GM19395 (cell line): ENCODE data around the gene RXRA.

Experiments
- ATAC-seq: cut with Tn5 transposase; IDR thresholded peaks from one replicate; pipeline ENCODE4 v1.9.1; 2021; ENCODE audit warnings: mild to moderate bottlenecking, moderate library complexity; ENCODE audit not compliant: unreplicated experiment

The RXRA gene

DNA sequence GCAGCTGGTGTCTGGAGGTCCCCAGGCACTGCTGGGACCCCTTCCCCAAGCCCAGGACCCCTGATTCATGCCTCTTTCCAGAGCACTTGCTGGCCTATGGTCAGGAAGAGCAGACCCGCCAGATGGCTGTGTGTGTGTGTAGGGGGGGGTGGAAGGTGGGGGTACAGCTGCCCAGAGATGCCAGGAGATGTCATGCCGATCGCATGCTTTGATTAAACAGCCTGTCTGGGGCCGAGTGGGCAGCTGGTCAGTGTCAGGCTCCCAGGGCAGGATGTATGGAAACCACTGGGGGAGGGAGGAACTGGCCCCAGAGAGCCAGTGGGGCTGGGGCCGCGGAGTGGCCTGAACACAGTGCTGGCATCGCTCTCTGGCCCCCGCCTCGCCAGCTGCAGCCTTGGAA is 23.7 kb downstream of the RXRA start:
- no peak for ATAC-seq

DNA sequence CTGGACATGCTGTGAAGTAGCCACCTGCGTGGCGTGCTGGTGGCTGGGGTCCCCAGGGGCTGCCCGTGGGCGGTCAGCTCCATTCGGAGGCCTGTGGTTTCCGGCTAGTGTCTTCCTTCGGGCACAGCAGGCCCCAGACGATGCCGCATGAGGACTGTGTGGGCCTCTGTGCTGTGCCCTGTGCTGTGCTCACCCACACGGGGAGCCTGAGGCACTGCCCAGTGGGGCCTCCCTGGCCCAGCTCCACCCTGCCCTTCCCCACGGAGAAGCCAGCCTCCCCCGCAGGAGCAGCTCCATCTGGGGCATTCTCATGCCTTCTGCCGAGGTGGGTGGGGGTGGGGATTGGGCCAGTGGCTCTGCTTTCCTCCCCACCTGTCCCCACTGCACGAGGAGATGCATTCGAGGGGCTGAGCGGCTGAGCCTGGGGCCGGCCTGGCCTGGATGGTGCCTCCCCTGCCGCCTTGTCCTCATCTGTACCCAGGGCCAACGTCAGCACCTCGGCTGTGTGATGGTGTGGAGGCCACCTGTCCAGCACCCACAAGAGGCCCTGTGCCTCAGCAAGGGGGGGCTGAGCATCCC is 24.2 kb downstream of the RXRA start:
- ATAC-seq: no peak

DNA sequence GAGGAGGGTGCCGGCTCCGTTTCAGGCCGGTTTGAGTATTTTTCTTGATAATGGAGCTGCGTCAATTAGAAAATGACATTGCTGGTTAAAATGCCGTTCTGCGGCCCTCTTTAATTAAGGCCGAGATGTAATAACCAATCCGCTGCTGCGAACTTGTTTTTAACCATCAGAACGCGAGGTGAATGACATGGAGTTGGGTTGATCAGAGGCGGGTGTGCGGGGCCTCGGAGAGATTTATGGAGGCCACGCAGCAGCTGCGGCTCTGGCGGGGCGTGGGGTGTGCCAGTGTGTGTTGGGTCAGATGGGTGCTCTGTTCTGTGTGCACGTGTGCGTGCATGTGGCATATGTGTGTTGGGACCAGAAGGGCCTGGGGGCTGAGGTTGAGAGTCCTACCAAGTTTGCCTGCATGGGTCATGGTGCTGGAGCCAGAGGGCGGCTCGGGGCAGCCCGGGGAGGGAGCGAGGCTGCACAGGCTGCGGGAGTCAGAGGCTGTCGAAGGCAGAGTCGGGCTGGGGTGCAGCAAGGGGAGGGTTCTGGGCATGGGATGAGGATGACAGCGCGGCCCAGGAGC is 25.4 kb downstream of the RXRA start:
- no peak for ATAC-seq

- ATAC-seq: no peak
These were observed 26.1 kb downstream of the RXRA start for GRCh38 chr9:134352247-134352933.

GRCh38 chr9:134353539-134353938 is 27.3 kb downstream of the RXRA start:
- no peak for ATAC-seq

DNA sequence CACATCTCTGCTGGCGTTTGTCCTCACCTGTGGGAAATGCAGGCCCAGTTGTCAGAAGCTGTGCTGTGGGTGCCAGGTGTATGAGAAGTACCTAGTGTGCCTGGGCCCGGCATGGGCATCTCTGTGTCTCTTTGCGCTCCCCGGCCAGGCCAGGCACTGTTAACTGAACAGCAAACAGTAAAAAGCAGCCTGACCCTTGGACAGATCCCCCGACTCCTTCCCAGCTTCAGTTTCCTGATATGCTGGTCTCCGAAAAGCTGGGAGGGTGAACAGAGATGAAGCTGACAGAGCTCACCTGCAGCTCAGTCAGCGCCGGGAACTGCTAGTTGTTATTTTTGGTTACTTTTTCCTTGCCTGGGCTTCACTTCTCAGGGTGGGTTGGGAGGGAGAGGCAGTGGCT is 28.9 kb downstream of the RXRA start:
- no peak for ATAC-seq

GRCh38 chr9:134355561-134356279 is 29.5 kb downstream of the RXRA start:
- no peak for ATAC-seq

DNA sequence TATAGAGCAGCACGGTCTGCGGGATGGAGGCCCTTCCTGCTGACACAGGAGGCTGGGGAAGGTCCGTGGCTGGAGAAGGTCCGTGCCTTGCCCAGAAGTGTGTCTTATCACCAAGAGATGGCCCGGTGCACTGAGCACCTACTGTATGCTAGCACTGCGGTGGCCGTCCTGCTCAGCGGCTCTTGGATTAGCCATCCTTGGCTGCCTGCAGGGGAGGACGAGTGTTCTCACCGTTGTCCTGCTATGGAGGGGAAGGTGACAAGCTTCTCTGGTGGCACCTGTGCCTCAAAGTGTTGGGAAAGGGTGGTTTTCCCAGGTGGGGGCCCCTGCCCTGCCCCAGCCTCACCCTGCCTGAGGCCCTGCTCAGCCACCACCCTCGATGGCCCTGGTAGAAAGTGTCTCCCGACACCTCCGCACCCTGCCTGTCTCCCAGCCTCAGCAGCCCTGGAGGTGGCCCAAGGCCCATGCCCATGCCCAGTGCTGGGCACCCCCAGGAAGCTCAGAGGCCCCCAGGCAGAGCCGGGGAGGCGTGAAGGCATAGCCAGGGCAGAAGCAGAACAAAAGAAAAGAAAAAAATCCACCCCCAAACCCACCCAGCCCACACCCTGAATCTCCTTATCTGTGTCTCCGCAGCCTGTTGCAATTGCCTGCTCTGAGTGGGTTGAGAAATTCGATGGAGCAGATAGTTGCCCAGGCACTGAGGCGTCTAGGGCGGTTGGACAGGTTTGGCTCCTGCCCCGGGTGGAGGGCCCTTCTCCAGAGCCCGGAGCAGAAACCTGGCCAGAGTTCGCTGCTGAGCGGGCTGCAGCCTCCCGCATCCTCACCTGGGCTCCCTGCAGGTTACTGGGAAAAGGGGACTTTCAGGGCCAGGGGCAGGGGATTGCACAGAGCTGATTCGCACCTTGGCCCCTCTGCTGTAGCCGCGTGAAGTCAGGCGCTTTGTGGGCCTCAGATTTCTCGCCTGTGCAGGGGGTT is 30.5 kb downstream of the RXRA start:
- no peak for ATAC-seq

GRCh38 chr9:134357631-134358025 is 31.4 kb downstream of the RXRA start:
- no peak for ATAC-seq

DNA sequence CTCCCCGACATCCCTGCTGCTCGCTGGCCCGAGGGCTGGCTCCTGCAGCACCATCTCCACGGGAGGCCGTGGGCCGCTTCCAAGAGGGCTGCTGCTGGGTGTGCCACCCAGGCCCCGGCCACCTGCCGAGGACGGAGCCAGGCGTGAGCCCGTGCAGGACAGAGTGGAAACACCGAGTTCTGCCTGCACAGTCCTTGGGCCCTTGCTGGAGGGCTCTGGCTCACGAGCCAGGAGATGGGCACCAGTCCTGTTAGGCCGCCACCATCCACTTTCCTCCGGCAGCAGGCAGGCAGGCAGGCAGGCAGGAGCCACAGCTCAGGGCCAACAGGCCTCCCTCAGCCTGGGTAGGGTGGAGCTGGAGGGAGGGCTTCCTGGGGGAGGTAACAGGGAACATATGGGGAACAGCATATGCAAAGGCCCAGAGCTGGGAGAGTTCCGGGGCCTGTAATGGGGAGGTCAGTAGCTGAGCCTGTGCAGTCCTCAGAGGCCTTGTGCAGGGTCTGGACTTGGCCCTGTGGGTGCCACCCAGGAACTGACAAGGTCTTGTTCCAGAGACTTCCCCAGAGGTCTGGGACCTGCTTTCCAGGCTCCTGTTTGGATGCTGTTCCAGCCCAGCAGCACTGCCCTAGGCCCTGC is 31.9 kb downstream of the RXRA start:
- ATAC-seq: no peak

DNA sequence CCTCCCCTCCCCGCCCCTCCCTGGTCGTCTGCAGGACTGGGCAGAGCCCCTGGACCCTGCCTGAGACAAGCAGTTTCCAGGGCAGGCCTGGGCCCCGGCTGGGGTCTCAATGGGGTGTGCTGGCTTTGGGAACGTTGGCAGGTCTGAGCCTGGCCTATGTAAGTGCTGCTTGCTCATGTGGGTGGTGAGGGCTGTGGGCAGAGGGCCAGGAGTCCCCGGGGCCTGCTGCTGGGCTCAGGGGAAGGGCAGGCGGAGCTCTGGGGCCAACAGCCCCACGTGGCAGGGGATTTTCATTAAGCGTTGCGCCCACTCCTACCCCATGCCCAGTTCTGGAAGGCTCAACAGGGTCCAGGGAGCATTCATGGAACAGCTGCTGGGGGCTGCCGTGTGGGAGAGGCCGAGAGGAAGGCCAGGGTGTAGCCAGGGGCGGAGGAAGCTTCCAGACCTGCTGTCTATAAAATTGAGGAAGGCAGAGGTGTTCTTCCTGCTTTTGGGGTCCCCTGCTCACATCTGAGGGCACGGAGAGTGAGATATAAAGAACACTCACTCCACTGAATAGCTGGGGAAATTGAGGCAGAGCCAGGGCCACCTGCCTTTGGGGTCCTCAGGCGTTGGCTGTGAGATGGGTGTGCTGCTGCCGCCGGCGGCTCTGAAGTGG is 32.5 kb downstream of the RXRA start:
- ATAC-seq: no peak

GRCh38 chr9:134359493-134360179 is 33.4 kb downstream of the RXRA start:
- no peak for ATAC-seq

GRCh38 chr9:134360180-134360759 is 34.0 kb downstream of the RXRA start:
- no peak for ATAC-seq

GRCh38 chr9:134360897-134361296 is 34.6 kb downstream of the RXRA start:
- ATAC-seq: no peak

DNA sequence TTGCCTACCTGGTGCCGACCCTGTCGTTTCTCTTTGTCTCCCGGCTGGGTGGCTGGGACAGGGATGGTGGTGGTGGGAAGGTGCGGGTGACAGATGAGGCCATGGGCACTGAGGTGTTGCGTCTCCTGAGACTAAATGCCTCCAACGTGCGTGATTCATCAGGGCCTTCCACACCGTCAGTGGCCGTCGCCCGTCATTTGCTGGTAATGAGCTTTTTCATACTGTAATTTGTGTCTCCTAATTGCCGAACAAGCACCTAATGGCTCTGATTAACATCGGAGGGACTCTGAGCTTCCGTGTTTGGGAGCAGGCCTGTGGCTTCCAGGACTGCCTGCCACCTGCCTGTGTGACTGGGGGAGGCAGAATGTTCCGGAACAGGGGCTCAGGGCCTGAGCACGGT is 35.2 kb downstream of the RXRA start:
- ATAC-seq: no peak

GRCh38 chr9:134361843-134362414 is 35.7 kb downstream of the RXRA start:
- no peak for ATAC-seq

DNA sequence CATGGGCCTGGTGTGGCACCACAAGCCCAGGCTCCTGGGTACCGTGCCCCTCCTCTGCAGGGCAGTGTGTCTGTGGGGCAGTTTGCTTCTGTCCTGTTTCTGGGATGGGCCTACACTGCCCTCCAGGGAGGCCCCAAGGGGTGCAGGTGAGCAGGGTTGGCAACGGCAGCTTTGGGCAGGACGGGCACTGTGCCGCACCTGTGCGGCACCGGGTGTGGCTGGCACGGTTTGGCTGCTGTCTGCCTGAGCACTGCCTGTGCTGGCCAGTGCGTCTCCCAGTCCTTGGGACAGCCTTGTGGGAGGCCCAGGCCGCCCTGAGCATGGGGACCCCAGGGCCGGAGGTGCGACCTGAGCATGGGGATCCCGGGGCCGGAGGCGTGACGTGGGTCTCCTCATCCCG is 37.2 kb downstream of the RXRA start:
- no peak for ATAC-seq

DNA sequence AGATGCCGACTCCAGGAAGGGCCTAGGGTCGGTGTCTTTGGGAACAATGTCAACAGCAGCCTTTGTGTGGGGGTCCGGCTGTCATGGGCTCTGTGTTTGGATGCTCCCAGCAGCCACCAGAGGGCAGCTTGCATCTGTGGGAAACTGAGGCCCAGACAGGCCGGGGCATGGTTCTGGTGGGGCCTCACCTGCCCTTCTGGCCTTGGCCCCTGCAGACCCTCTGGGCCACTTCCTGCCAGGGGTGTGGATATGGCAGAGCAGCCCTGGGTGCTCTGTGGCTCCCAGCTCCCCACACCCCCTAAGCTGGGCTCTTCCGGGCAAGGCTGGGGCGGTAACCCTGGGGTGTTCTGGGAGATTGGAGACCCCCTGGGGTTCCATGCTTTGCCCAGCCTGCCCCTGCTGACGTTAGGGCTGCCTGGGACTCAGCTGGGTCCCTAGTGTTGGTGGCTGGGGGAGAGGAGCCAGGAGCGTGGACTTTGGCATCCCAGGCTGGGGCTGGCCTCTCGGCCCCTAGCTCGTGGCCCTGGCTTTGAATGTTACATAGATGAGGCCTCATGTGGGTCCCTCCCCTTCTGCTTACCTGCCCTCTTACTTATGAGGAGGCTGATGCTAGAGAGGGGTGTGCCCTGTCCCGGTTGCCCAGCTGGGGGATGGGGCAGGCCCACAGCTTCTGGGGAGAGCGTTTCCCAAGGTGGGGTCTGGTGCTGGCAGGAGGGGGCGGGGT is 38.3 kb downstream of the RXRA start:
- no peak for ATAC-seq
